GM23248 (cell line): Measurements from ENCODE around the gene CD1E. TPM values are rescaled to one million over a fixed set of nuclear protein-coding genes. Genes with fewer than 3 reads are reported as not detected.

ENCODE experiments used
- DNase-seq: peaks from one replicate; pipeline ENCODE4 v3.0.0-alpha.2; 2015
- H2AFZ ChIP-seq: fragments of 200-600 bp; sonication (generic); 2 replicates; pipeline ENCODE4 v1.6.1; 2016; ENCODE audit warnings: antibody characterized with exemption
- H3F3A ChIP-seq: fragments of 200-600 bp; sonication (generic); 2 replicates; pipeline ENCODE4 v1.6.1; 2016; ENCODE audit warnings: mild to moderate bottlenecking, antibody characterized with exemption, mixed run types; ENCODE audit not compliant: insufficient read depth
- H3K27ac ChIP-seq: fragments of 200-600 bp; sonication (generic); 2 replicates; pipeline ENCODE4 v1.5.1; 2016; ENCODE audit warnings: mild to moderate bottlenecking
- H3K27me3 ChIP-seq: fragments of 200-600 bp; sonication (generic); replicated peaks from 2 replicates; pipeline ENCODE4 v1.6.1; 2016; ENCODE audit warnings: mild to moderate bottlenecking; ENCODE audit not compliant: insufficient read depth
- H3K36me3 ChIP-seq: fragments of 200-600 bp; sonication (generic); 2 replicates; pipeline ENCODE4 v1.6.1; 2016; ENCODE audit warnings: low read depth, mild to moderate bottlenecking
- H3K4me1 ChIP-seq: fragments of 200-600 bp; sonication (generic); 2 replicates; pipeline ENCODE4 v1.6.1; 2016; ENCODE audit warnings: mild to moderate bottlenecking; ENCODE audit not compliant: insufficient read depth
- H3K4me2 ChIP-seq: fragments of 200-600 bp; sonication (generic); one replicate; pipeline ENCODE4 v1.6.1; 2016; ENCODE audit warnings: mild to moderate bottlenecking; ENCODE audit not compliant: unreplicated experiment
- H3K4me3 ChIP-seq: fragments of 200-600 bp; sonication (generic); 2 replicates; pipeline ENCODE4 v1.5.1; 2016; ENCODE audit warnings: mild to moderate bottlenecking
- H3K79me2 ChIP-seq: fragments of 200-600 bp; sonication (generic); 2 replicates; pipeline ENCODE4 v1.6.1; 2016; ENCODE audit warnings: mild to moderate bottlenecking; ENCODE audit not compliant: insufficient read depth
- H3K9ac ChIP-seq: fragments of 200-600 bp; sonication (generic); 2 replicates; pipeline ENCODE4 v1.6.1; 2016; ENCODE audit warnings: mild to moderate bottlenecking
- H3K9me2 ChIP-seq: fragments of 200-600 bp; sonication (generic); 2 replicates; pipeline ENCODE4 v1.6.1; 2016; ENCODE audit warnings: mixed run types, mild to moderate bottlenecking, moderate library complexity; ENCODE audit not compliant: insufficient read depth
- H3K9me3 ChIP-seq: fragments of 200-600 bp; sonication (generic); one replicate; pipeline ENCODE4 v1.6.1; 2017; ENCODE audit warnings: low read depth
- H4K20me1 ChIP-seq: fragments of 200-600 bp; sonication (generic); 2 replicates; pipeline ENCODE4 v1.6.0; 2016; ENCODE audit not compliant: insufficient read depth
- EZH2 ChIP-seq: fragments of 200-600 bp; sonication (generic); IDR thresholded peaks from 2 replicates; pipeline ENCODE4 v1.6.1; 2018; ENCODE audit warnings: antibody characterized with exemption, mild to moderate bottlenecking; ENCODE audit not compliant: insufficient read depth, poor library complexity, severe bottlenecking
- EZH2phosphoT487 ChIP-seq: fragments of 200-600 bp; sonication (generic); IDR thresholded peaks from 2 replicates; pipeline ENCODE4 v1.6.1; 2018; ENCODE audit warnings: antibody characterized with exemption, moderate library complexity, mild to moderate bottlenecking, low read depth; ENCODE audit not compliant: insufficient read depth
- WGBS, 2 experiments: methylation state at CpG; one replicate each; pipeline ENCODE4 v1.1.6; 2015 to 2017; ENCODE audit warnings: low lambda C conversion rate in 2 of 2, low coverage in 1 of 2; ENCODE audit errors: missing lambda C conversion rate in 2 of 2; 5-methylcytosine and 5-hydroxymethylcytosine counted together
- in situ Hi-C: fragments of 300-500 bp; cut with MboI; formaldehyde crosslinking; loops from 2 replicates; pipeline ENCODE4 v1.15.0; 2020
- polyA plus RNA-seq: library from polyadenylated mRNA; unstranded; fragments of >200 nt; fragmentation: Nextera tagmentation; extraction: Ambion mirVana; gene quantifications from 2 replicates; pipeline ENCODE4 v1.2.1, GENCODE V29; 2016
- total RNA-seq: library from RNA; depleted of rRNA; stranded (reverse); fragments of >200 nt; shearing (Covaris generic); gene quantifications from 2 replicates; pipeline ENCODE4 v1.2.3, GENCODE V29; 2014

CD1E gene
- total and polyA plus RNA-seq, 2 experiments from 2014 or later = not detected

- Histone ChIP-seq H3K4me1 (no peaks in the 10 kb centered on the region), H3K27me3 (no peaks in the 10 kb centered on the region), H3K4me3 (no peak overlapping the region), H3K9ac (no peak overlapping the region), H3K79me2 (no peaks in the 10 kb centered on the region), H2AFZ (no peak overlapping the region), H3K36me3 (no peaks in the 10 kb centered on the region), H3K27ac (no peak overlapping the region), H3K4me2 (no peak overlapping the region), H3F3A (no peaks in the 10 kb centered on the region), H3K9me2 (no peaks in the 10 kb centered on the region), H3K9me3 (no peaks in the 10 kb centered on the region), H4K20me1 (no peaks in the 10 kb centered on the region)
- no peak for DNase-seq
- WGBS, 2 experiments = 25 to 34% methylated on average over 5 of the region's 5 CpGs
- TF ChIP-seq EZH2 = no peak
- TF ChIP-seq EZH2phosphoT487 = no peak
- in situ Hi-C loops = no loop called here
Observed at GRCh38 chr1:158393476-158393875, 39.8 kb downstream of the CD1E start.

GRCh38 chr1:158396646-158397045, 43.0 kb downstream of the CD1E start:
- H3K27ac ChIP-seq = no peak overlapping the region
- no peaks in the 10 kb centered on the region for H3K36me3 ChIP-seq
- no peak overlapping the region for H3K9ac ChIP-seq
- H3K4me3 ChIP-seq = no peak overlapping the region
- no peak for TF ChIP-seq EZH2phosphoT487
- TF ChIP-seq EZH2 = no peak
- H3K27me3 ChIP-seq = no peaks in the 10 kb centered on the region
- H3K79me2 ChIP-seq = no peaks in the 10 kb centered on the region
- H4K20me1 ChIP-seq = no peaks in the 10 kb centered on the region
- no peak overlapping the region for H2AFZ ChIP-seq
- H3K9me2 ChIP-seq = no peaks in the 10 kb centered on the region
- no peak overlapping the region for H3K4me2 ChIP-seq
- no peaks in the 10 kb centered on the region for H3K4me1 ChIP-seq
- H3F3A ChIP-seq = no peaks in the 10 kb centered on the region
- WGBS, 2 experiments = 25 to 30% methylated on average over 3 of the region's 3 CpGs
- no peak for DNase-seq
- H3K9me3 ChIP-seq = no peaks in the 10 kb centered on the region
- in situ Hi-C loops = no loop called here

GRCh38 chr1:158398818-158399514, 45.3 kb downstream of the CD1E start, which contains the start of gene OR10T2:
TSS of gene OR10T2 (minus strand) at chr1:158399466. CDS start at chr1:158399466, 0 bp downstream.
- no peaks in the 10 kb centered on the region for H3K9me2 ChIP-seq
- no peaks in the 10 kb centered on the region for H3K9me3 ChIP-seq
- no peaks in the 10 kb centered on the region for H3K4me1 ChIP-seq
- no peak within 1 kb of the TSS for H3K9ac ChIP-seq
- WGBS, 2 experiments = 17 to 19% methylated on average over 5 of the region's 5 CpGs
- TF ChIP-seq EZH2 = no peak
- no peak for TF ChIP-seq EZH2phosphoT487
- no peaks in the 10 kb centered on the region for H3K36me3 ChIP-seq
- DNase-seq = no peak
- no peak within 1 kb of the TSS for H2AFZ ChIP-seq
- H3K4me2 ChIP-seq = no peak within 1 kb of the TSS
- in situ Hi-C loops = no loop called here
- no peak within 1 kb of the TSS for H3K27ac ChIP-seq
- no peak within 1 kb of the TSS for H3K4me3 ChIP-seq
- no peaks in the 10 kb centered on the region for H3K27me3 ChIP-seq
- no peaks in the 10 kb centered on the region for H4K20me1 ChIP-seq
- H3K79me2 ChIP-seq = no peaks in the 10 kb centered on the region
- no peaks in the 10 kb centered on the region for H3F3A ChIP-seq

- in situ Hi-C loops = no loop called here
- H2AFZ ChIP-seq = no peak overlapping the region
- no peaks in the 10 kb centered on the region for H3K27me3 ChIP-seq
- no peak overlapping the region for H3K4me2 ChIP-seq
- H3K36me3 ChIP-seq = no peaks in the 10 kb centered on the region
- WGBS, 2 experiments = 19 to 22% methylated on average over 3 of the region's 3 CpGs
- no peaks in the 10 kb centered on the region for H3K79me2 ChIP-seq
- no peak overlapping the region for H3K9ac ChIP-seq
- H3F3A ChIP-seq = no peaks in the 10 kb centered on the region
- no peaks in the 10 kb centered on the region for H3K9me3 ChIP-seq
- DNase-seq = no peak
- no peak overlapping the region for H3K27ac ChIP-seq
- no peaks in the 10 kb centered on the region for H3K9me2 ChIP-seq
- no peaks in the 10 kb centered on the region for H3K4me1 ChIP-seq
- H3K4me3 ChIP-seq = no peak overlapping the region
- TF ChIP-seq EZH2phosphoT487 = no peak
- TF ChIP-seq EZH2 = no peak
- H4K20me1 ChIP-seq = no peaks in the 10 kb centered on the region
Observed at GRCh38 chr1:158400871-158401270, 47.2 kb downstream of the CD1E start.
